H9 (cell line): ENCODE measurements around the gene METAP2. TPM values are rescaled to one million over a fixed set of nuclear protein-coding genes. Genes with fewer than 3 reads are reported as not detected.

ENCODE experiments used
- DNase-seq: peaks from one replicate; pipeline ENCODE4 v3.0.0-alpha.2; 2017
- H2AFZ ChIP-seq: one replicate; pipeline ENCODE4 v1.6.1; 2013; ENCODE audit warnings: mild to moderate bottlenecking, low read length, control low read depth, moderate library complexity
- H2AK5ac ChIP-seq: 2 replicates; pipeline ENCODE4 v1.6.1; 2013; ENCODE audit warnings: low read length, control low read depth, mixed read lengths; ENCODE audit not compliant: insufficient read length
- H2BK120ac ChIP-seq: one replicate; pipeline ENCODE4 v1.6.1; 2013; ENCODE audit warnings: low read depth, mild to moderate bottlenecking, low read length, control low read depth, inconsistent platforms; ENCODE audit not compliant: poor library complexity, severe bottlenecking
- H2BK12ac ChIP-seq: 2 replicates; pipeline ENCODE4 v1.6.1; 2013; ENCODE audit warnings: low read length, control low read depth, mixed read lengths, low read depth; ENCODE audit not compliant: insufficient read length
- H2BK15ac ChIP-seq: 2 replicates; pipeline ENCODE4 v1.6.1; 2013; ENCODE audit warnings: low read depth, low read length, control low read depth
- H2BK20ac ChIP-seq: one replicate; pipeline ENCODE4 v1.6.1; 2013; ENCODE audit warnings: low read depth, mild to moderate bottlenecking, low read length, control low read depth, inconsistent platforms; ENCODE audit not compliant: poor library complexity, severe bottlenecking
- H2BK5ac ChIP-seq: 2 replicates; pipeline ENCODE4 v1.6.1; 2013; ENCODE audit warnings: low read length, control low read depth, mixed read lengths; ENCODE audit not compliant: insufficient read length
- H3K14ac ChIP-seq: 2 replicates; pipeline ENCODE4 v1.6.1; 2013; ENCODE audit warnings: low read length, control low read depth; ENCODE audit not compliant: insufficient read depth
- H3K18ac ChIP-seq: 2 replicates; pipeline ENCODE4 v1.6.1; 2013; ENCODE audit warnings: low read depth, mild to moderate bottlenecking, mixed read lengths, low read length, control low read depth; ENCODE audit not compliant: insufficient read length
- H3K23ac ChIP-seq: 2 replicates; pipeline ENCODE4 v1.6.1; 2013; ENCODE audit warnings: low read length, control low read depth, mixed read lengths, low read depth; ENCODE audit not compliant: insufficient read length
- H3K23me2 ChIP-seq: 2 replicates; pipeline ENCODE4 v1.6.1; 2013; ENCODE audit warnings: low read depth, mild to moderate bottlenecking, mixed read lengths, low read length, control low read depth; ENCODE audit not compliant: insufficient read length, poor library complexity, severe bottlenecking
- H3K27ac ChIP-seq: 2 replicates; pipeline ENCODE4 v1.5.1; 2013; ENCODE audit warnings: low read length, control low read depth, mixed read lengths, low read depth; ENCODE audit not compliant: insufficient read length
- H3K27me3 ChIP-seq: 2 replicates; pipeline ENCODE4 v1.6.1; 2013; ENCODE audit warnings: low read length, control low read depth, inconsistent platforms; ENCODE audit not compliant: insufficient read depth
- H3K4ac ChIP-seq: 2 replicates; pipeline ENCODE4 v1.6.1; 2013; ENCODE audit warnings: low read depth, mild to moderate bottlenecking, control low read depth, inconsistent platforms, low read length, moderate library complexity
- H3K4me1 ChIP-seq: 2 replicates; pipeline ENCODE4 v1.6.1; 2013; ENCODE audit warnings: low read length, control low read depth, inconsistent platforms; ENCODE audit not compliant: insufficient read depth
- H3K4me2 ChIP-seq: 2 replicates; pipeline ENCODE4 v1.6.1; 2013; ENCODE audit warnings: low read length, control low read depth, mixed read lengths; ENCODE audit not compliant: insufficient read length, insufficient read depth
- H3K56ac ChIP-seq: 2 replicates; pipeline ENCODE4 v1.6.1; 2013; ENCODE audit warnings: low read depth, mild to moderate bottlenecking, mixed read lengths, low read length, control low read depth; ENCODE audit not compliant: insufficient read length
- H3K79me1 ChIP-seq: 2 replicates; pipeline ENCODE4 v1.6.1; 2013; ENCODE audit warnings: low read depth, mild to moderate bottlenecking, moderate library complexity, low read length, control low read depth, inconsistent platforms; ENCODE audit not compliant: insufficient read depth, poor library complexity, severe bottlenecking
- H3K79me2 ChIP-seq: 2 replicates; pipeline ENCODE4 v1.6.1; 2013; ENCODE audit warnings: low read length, control low read depth, inconsistent platforms; ENCODE audit not compliant: insufficient read depth
- H3K9ac ChIP-seq: 2 replicates; pipeline ENCODE4 v1.6.1; 2013; ENCODE audit warnings: low read length, control low read depth, mixed read lengths; ENCODE audit not compliant: insufficient read length; ENCODE audit errors: extremely low read depth
- H3K9me3 ChIP-seq: one replicate; pipeline ENCODE4 v1.6.1; 2013; ENCODE audit warnings: low read depth, low read length, inconsistent platforms; ENCODE audit not compliant: control insufficient read depth
- H3T11ph ChIP-seq: one replicate; pipeline ENCODE4 v1.6.1; 2013; ENCODE audit warnings: mild to moderate bottlenecking, low read length, control low read depth, inconsistent platforms
- H4K20me1 ChIP-seq: one replicate; pipeline ENCODE4 v1.6.1; 2013; ENCODE audit not compliant: control insufficient read depth, insufficient read length, insufficient read depth
- H4K5ac ChIP-seq: 2 replicates; pipeline ENCODE4 v1.6.1; 2013; ENCODE audit warnings: low read depth, mild to moderate bottlenecking, mixed read lengths, low read length, control low read depth; ENCODE audit not compliant: insufficient read length
- H4K8ac ChIP-seq: replicated peaks from 2 replicates; pipeline ENCODE4 v1.6.1; 2013; ENCODE audit warnings: low read length, control low read depth, mixed read lengths, low read depth; ENCODE audit not compliant: insufficient read length
- H4K91ac ChIP-seq: 2 replicates; pipeline ENCODE4 v1.6.1; 2013; ENCODE audit warnings: low read depth, mild to moderate bottlenecking, moderate library complexity, mixed read lengths, low read length, control low read depth; ENCODE audit not compliant: insufficient read length
- H3K27ac Mint-ChIP-seq, 3 experiments: 2 replicates in 2 of 3; 3 replicates in 1 of 3; pipeline ENCODE4 v1.8.0; 2020 to 2021; ENCODE audit warnings: mixed read lengths in 3 of 3, mild to moderate bottlenecking in 1 of 3, moderate library complexity in 1 of 3
- H3K27me3 Mint-ChIP-seq: 2 replicates; pipeline ENCODE4 v1.8.0; 2021; ENCODE audit warnings: low read depth, mild to moderate bottlenecking, moderate library complexity, mixed read lengths
- H3K36me3 Mint-ChIP-seq, 3 experiments: 2 replicates in 2 of 3; 3 replicates in 1 of 3; pipeline ENCODE4 v1.8.0; 2020 to 2021; ENCODE audit warnings: low read depth in 3 of 3, mixed read lengths in 3 of 3; ENCODE audit not compliant: insufficient read depth in 1 of 3
- H3K4me1 Mint-ChIP-seq, 2 experiments: 2 replicates each; pipeline ENCODE4 v1.8.0; 2020; ENCODE audit warnings: mixed read lengths in 2 of 2
- H3K4me3 Mint-ChIP-seq, 2 experiments: 2 replicates in 1 of 2; 3 replicates in 1 of 2; pipeline ENCODE4 v1.8.0; 2020 to 2021; ENCODE audit warnings: mild to moderate bottlenecking in 2 of 2, mixed read lengths in 2 of 2, moderate library complexity in 1 of 2
- H3K9me3 Mint-ChIP-seq, 2 experiments: 2 replicates in 1 of 2; 3 replicates in 1 of 2; pipeline ENCODE4 v1.8.0; 2020; ENCODE audit warnings: mild to moderate bottlenecking in 2 of 2, mixed read lengths in 2 of 2, moderate library complexity in 1 of 2
- CTCF ChIP-seq: fragments of 200-600 bp; sonication (generic); conservative IDR thresholded peaks from 3 replicates; pipeline ENCODE4 v1.8.0; 2021; ENCODE audit warnings: antibody characterized with exemption, mild to moderate bottlenecking
- WGBS: extraction: QIAGEN DNeasy Blood & Tissue Kit; methylation state at CpG from one replicate; pipeline ENCODE4 v1.1.7; 2013; ENCODE audit warnings: missing lambda C conversion rate, low lambda C conversion rate, mixed read lengths; ENCODE audit not compliant: insufficient read length; ENCODE audit errors: extremely low coverage; 5-methylcytosine and 5-hydroxymethylcytosine counted together
- long read RNA-seq: library from polyadenylated mRNA; unstranded; transcript quantifications from one replicate; pipeline ENCODE4 v2.0.0, GENCODE V29; 2020
- total RNA-seq: library from RNA; stranded (reverse); gene quantifications from 2 replicates; pipeline ENCODE4 v1.2.1, GENCODE V29; 2021

Gene METAP2
- total RNA-seq: 124 and 140 TPM in 2 replicates
- long read RNA-seq, transcript METAP2-202 (11 exons, 3,601 nt): major isoform, 307 of 414 reads
- long read RNA-seq, transcript METAP2-210 (11 exons, 1,874 nt): minor isoform, 72 of 414 reads
- long read RNA-seq, partial matches to known transcripts: 17 of 414 reads
- long read RNA-seq, other reads (novel, unspliced or antisense): 16 of 414 reads

GRCh38 chr12:95473884-95474659 lies at the start of gene METAP2:
Gene METAP2, plus strand, starts transcription at chr12:95474152. Its CDS starts 28 bp downstream, at chr12:95474180.
- no peak for TF ChIP-seq CTCF
- Histone ChIP-seq H2BK5ac (no peak within 1 kb of the TSS), H2AK5ac (no peak within 1 kb of the TSS), H2BK20ac (no peak within 1 kb of the TSS), H3K18ac (no peak within 1 kb of the TSS), H3K4me2 (peak within 1 kb of the TSS; percentile 96), H3K9ac (peak within 1 kb of the TSS; percentile 99), H2BK12ac (no peak within 1 kb of the TSS), H2BK15ac (no peak within 1 kb of the TSS), H3K79me1 (peaks cover 4% of the 10 kb centered on the region), H2BK120ac (no peak within 1 kb of the TSS), H3K79me2 (peaks cover 28% of the 10 kb centered on the region), H3K4ac (no peak within 1 kb of the TSS), H3K27ac (peak within 1 kb of the TSS; percentile 18), H3K56ac (no peak within 1 kb of the TSS), H3K4me1 (no peaks in the 10 kb centered on the region), H3K9me3 (no peaks in the 10 kb centered on the region), H4K8ac (no peak within 1 kb of the TSS), H3T11ph (no peak within 1 kb of the TSS), H4K5ac (no peak within 1 kb of the TSS), H3K23ac (no peak within 1 kb of the TSS), H4K91ac (no peak within 1 kb of the TSS), H3K23me2 (peaks cover 15% of the 10 kb centered on the region), H2AFZ (peak within 1 kb of the TSS; percentile 98), H3K27me3 (no peaks in the 10 kb centered on the region), H3K14ac (peak within 1 kb of the TSS; percentile 78), H4K20me1 (no peaks in the 10 kb centered on the region)
- WGBS: no CpG with 5 or more reads among the region's 49 CpGs
- no peaks in the 10 kb centered on the region for H3K27me3 Mint-ChIP-seq
- H3K4me3 Mint-ChIP-seq: peak within 1 kb of the TSS; percentile 100
- peaks cover 2% of the 10 kb centered on the region in 2 experiments; a peak in 1 of 5 replicates for H3K9me3 Mint-ChIP-seq
- H3K36me3 Mint-ChIP-seq: peaks cover 24 to 39% (median 38%) of the 10 kb centered on the region in 3 experiments
- H3K27ac Mint-ChIP-seq: peak within 1 kb of the TSS; percentile 97 to 100 (median 100)
- peak; percentile 99 for DNase-seq
- peaks cover 11 to 16% of the 10 kb centered on the region in 2 experiments for H3K4me1 Mint-ChIP-seq
